GM19395 (cell line): Measurements from ENCODE around the gene CLEC2D.
"Not testable (repeated sequence)": the region's sequence is repeated elsewhere in the genome, so short reads cannot be mapped to it uniquely, and the experiment has no call there.

Experiments used
- ATAC-seq: cut with Tn5 transposase; IDR thresholded peaks from one replicate; pipeline ENCODE4 v1.9.1; 2021; ENCODE audit warnings: mild to moderate bottlenecking, moderate library complexity; ENCODE audit not compliant: unreplicated experiment

CLEC2D gene

GRCh38 chr12:9669534-9669933, at the start of gene CLEC2D:
CLEC2D (plus strand) TSS chr12:9669713; CDS start chr12:9669735, 22 bp downstream.
- peak; percentile 56 for ATAC-seq

GRCh38 chr12:9625019-9625418, 44.5 kb upstream of the CLEC2D start:
- no peak for ATAC-seq

GRCh38 chr12:9626291-9626690, 43.2 kb upstream of the CLEC2D start:
- no peak for ATAC-seq

- ATAC-seq = no peak
Observed at GRCh38 chr12:9626821-9627220, 42.7 kb upstream of the CLEC2D start.

- ATAC-seq = no peak
Observed at GRCh38 chr12:9632766-9633165, 36.7 kb upstream of the CLEC2D start.

GRCh38 chr12:9634177-9634803, 35.2 kb upstream of the CLEC2D start:
- peak; percentile 60 for ATAC-seq

GRCh38 chr12:9634969-9635754, 34.4 kb upstream of the CLEC2D start:
- ATAC-seq = no peak

- ATAC-seq = no peak
Observed at GRCh38 chr12:9636150-9636850, 33.2 kb upstream of the CLEC2D start.

- ATAC-seq = no peak
Observed at GRCh38 chr12:9636851-9637206, 32.7 kb upstream of the CLEC2D start.

GRCh38 chr12:9640024-9640423, 29.5 kb upstream of the CLEC2D start:
- ATAC-seq = no peak

- no peak for ATAC-seq
Observed at GRCh38 chr12:9642606-9643265, 26.8 kb upstream of the CLEC2D start.

GRCh38 chr12:9643266-9643660, 26.2 kb upstream of the CLEC2D start:
- ATAC-seq = no peak

GRCh38 chr12:9644985-9645551, 24.4 kb upstream of the CLEC2D start:
- not testable (repeated sequence) for ATAC-seq

GRCh38 chr12:9646794-9647781, 22.4 kb upstream of the CLEC2D start:
- no peak for ATAC-seq

GRCh38 chr12:9647825-9648700, 21.4 kb upstream of the CLEC2D start:
- peak; percentile 73 for ATAC-seq

GRCh38 chr12:9648701-9649531, 20.6 kb upstream of the CLEC2D start:
- ATAC-seq = no peak

- ATAC-seq = no peak
Observed at GRCh38 chr12:9649532-9649940, 20.0 kb upstream of the CLEC2D start.

- ATAC-seq = no peak
Observed at GRCh38 chr12:9650151-9650576, 19.3 kb upstream of the CLEC2D start.
